Stimulated activated CD4-positive, alpha-beta T cell treated with anti-CD3 and anti-CD28 coated beads, TNF-alpha, amount 100 ng/mL, for 48 hours (primary cell): Measurements from ENCODE around the gene SPEG.

Experiments
- DNase-seq, 3 donors: peaks; one replicate each; pipeline ENCODE4 v3.0.0-alpha.2; 2020; ENCODE audit warnings: low read depth in 3 of 3

SPEG gene

DNA sequence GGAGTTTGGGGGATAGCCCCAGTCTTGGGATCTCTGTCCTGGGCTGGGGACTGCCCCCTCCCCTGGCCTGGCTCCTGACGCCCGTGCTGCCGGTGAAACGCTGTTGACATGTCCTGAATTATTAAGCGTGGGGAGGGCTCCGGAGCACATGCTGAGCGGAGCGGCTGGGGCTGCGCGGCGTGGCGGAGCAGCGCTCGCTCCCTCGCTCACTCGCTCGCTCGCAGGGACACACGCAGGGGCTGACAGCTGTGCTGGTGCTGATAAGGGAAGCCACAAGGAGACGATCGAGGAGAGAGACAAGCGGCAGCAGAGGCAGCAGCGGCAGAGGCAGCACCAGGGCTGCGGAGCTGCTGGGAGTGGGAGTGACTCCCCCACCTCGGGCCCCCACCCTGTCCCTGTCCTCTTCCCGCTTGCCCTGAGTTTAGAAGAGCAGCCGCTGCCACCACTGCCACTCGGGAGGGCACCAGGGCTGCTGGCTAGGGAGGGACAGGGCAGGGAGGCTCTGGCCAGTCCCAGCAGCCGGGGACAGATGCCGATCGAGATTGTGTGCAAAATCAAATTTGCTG lies 79.6 kb downstream of the SPEG start, which contains the start of gene ASIC4:
ASIC4 (plus strand) TSS at position 287 of the 566 bp plus-strand sequence; CDS start at position 530, 243 bp downstream.
- DNase-seq = no peak

DNA sequence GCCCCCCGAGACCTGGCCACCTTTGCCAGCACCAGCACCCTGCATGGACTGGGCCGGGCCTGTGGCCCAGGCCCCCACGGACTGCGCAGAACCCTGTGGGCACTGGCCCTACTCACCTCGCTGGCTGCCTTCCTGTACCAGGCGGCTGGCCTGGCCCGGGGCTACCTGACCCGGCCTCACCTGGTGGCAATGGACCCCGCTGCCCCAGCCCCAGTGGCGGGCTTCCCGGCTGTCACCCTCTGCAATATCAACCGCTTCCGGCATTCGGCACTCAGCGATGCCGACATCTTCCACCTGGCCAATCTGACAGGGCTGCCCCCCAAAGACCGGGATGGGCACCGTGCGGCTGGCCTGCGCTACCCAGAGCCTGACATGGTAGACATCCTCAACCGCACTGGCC lies 80.2 kb downstream of the SPEG start:
- no peak for DNase-seq

- no peak for DNase-seq
Measured at GRCh38 chr2:219515874-219516629, 81.4 kb downstream of the SPEG start.

DNA sequence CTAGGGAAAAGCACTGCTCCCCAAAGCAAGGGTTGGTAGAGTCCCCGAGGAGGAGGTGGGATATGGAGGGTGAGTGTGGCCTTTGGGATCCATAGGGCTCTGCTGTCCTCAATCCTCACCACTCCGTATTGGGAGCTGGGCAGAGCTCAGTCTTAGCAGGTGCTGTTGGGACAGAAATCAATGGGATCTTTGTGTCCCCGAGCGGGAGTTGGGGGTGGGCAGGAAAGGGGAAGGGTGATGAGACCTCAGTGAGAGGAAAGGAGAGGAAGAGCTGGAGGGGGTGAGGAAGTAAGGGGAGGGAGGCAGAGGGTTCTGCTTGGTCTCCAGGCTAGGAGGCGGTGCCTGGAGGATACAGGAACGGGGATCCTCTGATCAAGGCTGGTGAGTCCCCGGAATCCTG lies 82.2 kb downstream of the SPEG start:
- DNase-seq = no peak

GRCh38 chr2:219517954-219518778 lies 83.5 kb downstream of the SPEG start:
- DNase-seq = no peak

DNA sequence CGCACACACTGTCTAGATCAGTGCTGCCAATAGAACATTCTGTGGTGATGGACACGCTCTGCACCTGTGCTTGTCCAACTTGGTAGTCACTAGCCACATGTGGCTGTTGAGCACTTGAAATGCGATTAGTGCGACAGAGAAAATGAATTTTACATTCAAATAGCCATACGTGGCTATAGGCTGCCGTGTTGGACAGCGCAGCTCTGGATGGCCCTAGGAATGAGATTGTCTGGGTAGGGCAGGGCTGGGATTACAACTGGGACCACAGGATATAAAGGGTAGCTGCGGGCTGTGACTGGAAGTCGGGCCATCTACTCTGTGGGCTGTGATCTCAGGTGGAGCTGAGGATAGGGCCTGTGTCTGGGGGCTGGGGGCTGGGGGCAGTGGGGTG lies 84.9 kb downstream of the SPEG start:
- no peak for DNase-seq

DNA sequence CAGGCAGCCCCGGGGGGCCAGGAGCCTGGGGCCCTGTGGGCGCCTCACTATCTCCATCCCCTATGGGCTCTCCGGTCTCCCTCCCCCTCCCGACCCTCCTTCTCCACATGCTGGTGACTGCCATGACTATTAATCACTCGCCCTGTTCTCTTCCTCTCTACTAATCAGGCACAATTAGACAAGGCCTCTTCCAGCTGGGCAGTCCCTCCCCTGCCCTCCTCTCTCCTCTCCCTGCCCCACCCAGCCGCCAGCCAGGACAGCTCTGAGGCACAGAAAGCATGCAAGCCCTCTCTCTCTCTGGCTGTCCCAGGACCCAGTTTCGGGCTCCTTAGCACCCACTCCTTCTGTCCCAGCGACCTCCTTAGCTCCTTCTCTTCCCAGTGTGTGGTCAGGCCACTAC lies 85.4 kb downstream of the SPEG start:
- DNase-seq = no peak

DNA sequence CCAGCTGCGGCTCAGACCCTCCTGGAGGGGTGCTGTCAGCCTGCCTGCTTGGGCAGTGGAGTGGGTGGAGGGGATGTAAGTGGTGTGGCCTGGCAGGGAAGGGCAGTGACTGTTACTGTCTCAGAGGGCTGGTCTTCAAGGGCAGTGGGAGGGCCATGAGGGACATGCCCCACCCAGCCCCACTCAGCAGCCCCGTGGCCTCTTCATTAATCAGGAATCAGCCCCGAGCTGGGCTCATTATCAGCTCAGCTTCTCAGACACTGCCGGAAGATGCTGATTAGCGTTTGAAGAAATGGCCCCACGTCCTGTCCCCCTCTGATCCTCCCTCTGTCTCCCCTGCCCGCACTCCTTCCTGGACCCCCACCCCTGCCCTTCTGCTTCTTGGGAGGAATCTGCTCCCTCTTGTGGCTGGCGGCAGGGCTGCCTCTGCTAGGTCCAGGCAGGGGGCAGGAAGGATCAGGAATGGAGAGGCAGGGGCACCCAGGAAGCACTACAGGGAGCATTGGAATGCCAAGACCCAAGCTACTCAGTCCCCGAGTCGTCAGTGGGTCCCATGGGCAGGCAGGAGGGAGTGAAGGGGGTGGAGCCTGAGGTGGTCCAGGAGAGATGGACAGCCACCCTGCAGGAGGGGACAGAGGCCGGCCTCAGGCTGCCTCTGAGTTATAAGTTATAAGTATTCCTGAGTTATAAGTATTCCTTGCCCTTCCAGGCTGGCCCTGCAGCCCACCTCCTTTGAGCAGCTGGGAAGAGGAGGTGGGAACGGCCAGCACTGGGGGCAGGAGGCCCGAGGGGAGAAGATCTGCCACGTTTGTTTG lies 86.6 kb downstream of the SPEG start:
- DNase-seq = no peak

GRCh38 chr2:219522111-219523030 lies 87.7 kb downstream of the SPEG start:
- DNase-seq = no peak

DNA sequence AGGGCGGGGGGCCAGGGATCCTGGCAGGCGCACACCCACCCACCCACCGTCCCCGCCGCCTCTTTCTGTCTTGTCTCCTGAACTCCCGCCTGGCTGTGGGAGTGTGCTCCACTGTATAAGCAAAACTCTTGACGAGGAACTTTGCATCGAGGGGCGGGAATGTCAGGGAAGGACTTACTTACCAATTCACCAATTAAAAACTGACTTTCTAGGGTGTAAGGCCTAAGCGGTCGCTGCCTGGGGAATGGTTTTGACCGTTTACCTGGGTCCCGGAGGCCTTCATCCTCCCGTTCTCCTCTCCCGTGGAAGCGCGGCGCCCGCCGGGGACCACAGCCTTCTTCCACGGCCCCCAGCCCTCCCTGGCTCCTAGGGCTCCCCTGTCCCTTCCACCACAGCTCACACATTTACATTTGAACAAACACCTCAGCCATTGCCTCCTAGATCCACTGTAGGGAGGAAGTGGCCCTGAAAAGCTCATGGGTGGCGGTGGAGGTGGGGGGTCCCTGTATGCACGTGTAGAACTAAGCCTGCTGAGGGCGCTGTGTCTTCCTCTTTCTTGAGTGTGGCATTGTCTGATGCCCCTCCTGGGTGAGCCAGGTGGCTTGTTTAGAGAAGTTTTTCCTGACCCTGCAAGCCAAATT lies 88.5 kb downstream of the SPEG start:
- DNase-seq = no peak

- DNase-seq = no peak
Measured at GRCh38 chr2:219524817-219525216, 90.2 kb downstream of the SPEG start.

DNA sequence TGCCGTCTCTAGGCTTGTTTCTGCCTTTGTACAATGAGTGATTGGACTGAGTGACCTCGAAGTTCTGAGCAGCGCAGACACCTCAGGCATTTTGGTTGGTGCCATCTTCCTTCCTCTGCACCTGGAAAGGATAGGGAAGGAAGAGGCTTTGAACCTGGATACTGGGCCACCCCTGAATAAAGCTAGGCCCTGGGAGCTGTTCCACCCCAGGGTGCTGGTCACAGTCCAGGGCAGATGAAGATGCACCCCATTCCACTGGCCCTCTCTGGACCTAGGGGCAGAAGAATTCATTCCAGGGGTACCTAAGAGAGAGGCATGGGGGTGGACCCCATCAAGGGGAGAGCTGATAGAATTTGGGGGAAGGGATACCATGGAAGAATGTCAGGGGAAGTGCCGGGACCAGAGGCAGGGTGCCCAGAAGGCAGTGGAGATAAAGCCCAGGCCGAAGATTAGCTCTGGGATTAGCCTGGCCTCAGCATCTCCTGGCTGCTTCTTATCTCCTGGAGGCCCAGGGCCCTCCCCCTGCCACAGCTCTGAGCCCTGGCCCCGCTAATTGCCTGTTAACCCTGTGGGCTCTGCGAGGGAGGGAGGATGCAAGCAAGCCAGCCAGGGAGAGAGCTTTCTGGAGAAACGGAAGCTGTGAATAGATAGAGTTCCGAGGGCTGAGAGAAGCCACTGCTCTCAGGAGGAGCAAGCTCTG lies 91.0 kb downstream of the SPEG start:
- no peak for DNase-seq

GRCh38 chr2:219526320-219527075 lies 91.9 kb downstream of the SPEG start:
- no peak for DNase-seq

- no peak for DNase-seq
Measured at GRCh38 chr2:219527076-219527394, 92.4 kb downstream of the SPEG start.

GRCh38 chr2:219527472-219527871 lies 92.8 kb downstream of the SPEG start:
- DNase-seq = no peak

- peak; percentile 72 to 82 (median 81) for DNase-seq
Measured at GRCh38 chr2:219530048-219530963, 95.7 kb downstream of the SPEG start.

DNA sequence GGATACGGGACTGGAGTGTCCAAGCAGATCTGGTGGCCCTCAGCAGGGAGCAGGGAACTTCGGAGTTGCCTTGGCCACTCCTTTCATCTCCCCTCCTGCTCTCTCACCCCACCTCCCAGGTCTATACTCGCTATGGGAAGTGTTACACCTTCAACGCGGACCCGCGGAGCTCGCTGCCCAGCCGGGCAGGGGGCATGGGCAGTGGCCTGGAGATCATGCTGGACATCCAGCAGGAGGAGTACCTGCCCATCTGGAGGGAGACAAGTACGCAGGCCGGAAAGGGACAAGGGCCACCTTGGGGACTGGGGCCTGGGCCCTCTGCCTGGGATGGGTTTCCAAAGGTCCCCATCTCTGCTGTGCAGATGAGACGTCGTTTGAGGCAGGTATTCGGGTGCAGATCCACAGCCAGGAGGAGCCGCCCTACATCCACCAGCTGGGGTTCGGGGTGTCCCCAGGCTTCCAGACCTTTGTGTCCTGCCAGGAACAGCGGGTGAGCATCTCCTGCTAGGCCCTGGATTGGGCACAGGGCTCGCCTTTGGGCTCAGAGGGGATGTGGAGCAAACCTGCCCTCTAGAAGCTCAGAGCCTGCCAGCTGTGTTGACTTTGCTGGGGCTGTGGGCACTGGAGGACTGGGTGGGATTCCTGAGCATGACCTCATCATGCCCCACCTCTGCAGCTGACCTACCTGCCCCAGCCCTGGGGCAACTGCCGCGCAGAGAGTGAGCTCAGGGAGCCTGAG lies 97.2 kb downstream of the SPEG start:
- no peak for DNase-seq

GRCh38 chr2:219532378-219532649 lies 97.7 kb downstream of the SPEG start:
- DNase-seq = no peak
